Vagina (tissue), 2 donors: ENCODE results near the gene IFNGR2.

ENCODE experiments used
- POLR2A ChIP-seq, 2 donors: fragments of 450-650 bp; IDR thresholded peaks; one replicate each; pipeline ENCODE4 v1.6.1; 2017; ENCODE audit warnings: antibody characterized with exemption in 2 of 2, mild to moderate bottlenecking in 2 of 2, moderate library complexity in 2 of 2
- TF ChIP-seq, protein P1 (sequence below), 3 experiments: fragments of 450-650 bp in 2 of 3; fragments of 200-600 bp in 1 of 3; sonication (generic) in 1 of 3; IDR thresholded peaks; one replicate each; pipeline ENCODE4 v1.5.1; 2017 to 2019; ENCODE audit warnings: antibody characterized with exemption in 3 of 3, mild to moderate bottlenecking in 2 of 3, moderate library complexity in 2 of 3

DNA sequence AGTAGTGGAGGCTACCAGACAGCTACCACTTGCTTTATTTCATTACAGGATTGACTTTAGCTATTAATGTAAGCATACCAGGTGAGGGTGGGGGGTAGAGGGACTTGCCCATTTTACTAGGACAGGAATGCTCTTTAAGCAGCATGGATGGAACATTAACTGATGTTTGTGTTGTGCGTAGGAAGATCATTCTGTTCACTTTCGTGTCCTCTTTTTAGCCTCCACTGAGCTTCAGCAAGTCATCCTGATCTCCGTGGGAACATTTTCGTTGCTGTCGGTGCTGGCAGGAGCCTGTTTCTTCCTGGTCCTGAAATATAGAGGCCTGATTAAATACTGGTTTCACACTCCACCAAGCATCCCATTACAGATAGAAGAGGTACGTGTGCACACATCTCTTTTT, 29.3 kb downstream of the IFNGR2 start:
- TF ChIP-seq, protein P1, sequence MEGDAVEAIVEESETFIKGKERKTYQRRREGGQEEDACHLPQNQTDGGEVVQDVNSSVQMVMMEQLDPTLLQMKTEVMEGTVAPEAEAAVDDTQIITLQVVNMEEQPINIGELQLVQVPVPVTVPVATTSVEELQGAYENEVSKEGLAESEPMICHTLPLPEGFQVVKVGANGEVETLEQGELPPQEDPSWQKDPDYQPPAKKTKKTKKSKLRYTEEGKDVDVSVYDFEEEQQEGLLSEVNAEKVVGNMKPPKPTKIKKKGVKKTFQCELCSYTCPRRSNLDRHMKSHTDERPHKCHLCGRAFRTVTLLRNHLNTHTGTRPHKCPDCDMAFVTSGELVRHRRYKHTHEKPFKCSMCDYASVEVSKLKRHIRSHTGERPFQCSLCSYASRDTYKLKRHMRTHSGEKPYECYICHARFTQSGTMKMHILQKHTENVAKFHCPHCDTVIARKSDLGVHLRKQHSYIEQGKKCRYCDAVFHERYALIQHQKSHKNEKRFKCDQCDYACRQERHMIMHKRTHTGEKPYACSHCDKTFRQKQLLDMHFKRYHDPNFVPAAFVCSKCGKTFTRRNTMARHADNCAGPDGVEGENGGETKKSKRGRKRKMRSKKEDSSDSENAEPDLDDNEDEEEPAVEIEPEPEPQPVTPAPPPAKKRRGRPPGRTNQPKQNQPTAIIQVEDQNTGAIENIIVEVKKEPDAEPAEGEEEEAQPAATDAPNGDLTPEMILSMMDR (IDR thresholded peaks at IDR 0.05): no peak
- TF ChIP-seq POLR2A (IDR thresholded peaks at IDR 0.05): no peak
